Measurements from ENCODE around the gene WDR87. TPM values are rescaled to one million over a fixed set of nuclear protein-coding genes. Genes with fewer than 3 reads are reported as not detected.
"Not testable (repeated sequence)": the region's sequence is repeated elsewhere in the genome, so short reads cannot be mapped to it uniquely, and the experiment has no call there.

The WDR87 gene
- total RNA-seq, 1 donor from 2014 or later: not detected

GRCh38 chr19:37928527-37929286 lies 22.3 kb upstream of the WDR87 start:
- Mint-ChIP-seq H3K4me3 (peak overlapping the region; percentile 74), H3K9me3 (no peaks in the 10 kb centered on the region), H3K36me3 (ENCODE audit: low read depth) (peaks cover 12% of the 10 kb centered on the region), H3K4me1 (peaks cover 92% of the 10 kb centered on the region), H3K27ac (peak overlapping the region; percentile 97), H3K27me3 (no peaks in the 10 kb centered on the region)
- ATAC-seq (ENCODE audit: low read depth): peak; percentile 79
- intact Hi-C loops (cut with micrococcal nuclease): loop anchor here (1.0 to 5.0 kb wide), 7 partner anchors 14 to 121 kb away; partner anchors contain the start of gene SIPA1L3
- TF ChIP-seq, protein P1, sequence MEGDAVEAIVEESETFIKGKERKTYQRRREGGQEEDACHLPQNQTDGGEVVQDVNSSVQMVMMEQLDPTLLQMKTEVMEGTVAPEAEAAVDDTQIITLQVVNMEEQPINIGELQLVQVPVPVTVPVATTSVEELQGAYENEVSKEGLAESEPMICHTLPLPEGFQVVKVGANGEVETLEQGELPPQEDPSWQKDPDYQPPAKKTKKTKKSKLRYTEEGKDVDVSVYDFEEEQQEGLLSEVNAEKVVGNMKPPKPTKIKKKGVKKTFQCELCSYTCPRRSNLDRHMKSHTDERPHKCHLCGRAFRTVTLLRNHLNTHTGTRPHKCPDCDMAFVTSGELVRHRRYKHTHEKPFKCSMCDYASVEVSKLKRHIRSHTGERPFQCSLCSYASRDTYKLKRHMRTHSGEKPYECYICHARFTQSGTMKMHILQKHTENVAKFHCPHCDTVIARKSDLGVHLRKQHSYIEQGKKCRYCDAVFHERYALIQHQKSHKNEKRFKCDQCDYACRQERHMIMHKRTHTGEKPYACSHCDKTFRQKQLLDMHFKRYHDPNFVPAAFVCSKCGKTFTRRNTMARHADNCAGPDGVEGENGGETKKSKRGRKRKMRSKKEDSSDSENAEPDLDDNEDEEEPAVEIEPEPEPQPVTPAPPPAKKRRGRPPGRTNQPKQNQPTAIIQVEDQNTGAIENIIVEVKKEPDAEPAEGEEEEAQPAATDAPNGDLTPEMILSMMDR (IDR thresholded peaks at IDR 0.05): no peak
- peak; percentile 42 for DNase-seq
- CTCF ChIA-PET: interaction anchor here (1.1 to 2.5 kb wide), 6 partner anchors 9 to 120 kb away, joined by 3 to 7 read pairs (median 4); partner anchors contain the start of gene SIPA1L3
- POLR2A ChIA-PET: interaction anchor here (0.6 to 4.0 kb wide), 24 partner anchors 9 to 130 kb away, joined by 3 to 75 read pairs (median 8); partner anchors contain the start of genes SIPA1L3 and WDR87

- intact Hi-C loops (cut with micrococcal nuclease): loop anchor here (5.0 kb wide), 1 partner anchor 36 kb away; no protein-coding TSS in a partner anchor
- Mint-ChIP-seq H3K4me1 (peaks cover 89% of the 10 kb centered on the region), H3K27me3 (no peaks in the 10 kb centered on the region), H3K4me3 (peak overlapping the region; percentile 60), H3K27ac (peak overlapping the region; percentile 97), H3K9me3 (no peaks in the 10 kb centered on the region), H3K36me3 (ENCODE audit: low read depth) (peaks cover 18% of the 10 kb centered on the region)
- TF ChIP-seq, protein P1 (IDR thresholded peaks at IDR 0.05): no peak
- CTCF ChIA-PET: interaction anchor here (1.1 to 2.5 kb wide), 3 partner anchors 10 to 107 kb away, joined by 3 to 7 read pairs (median 4); no protein-coding TSS in a partner anchor
- DNase-seq: no peak
- ATAC-seq (ENCODE audit: low read depth): peak; percentile 9
- POLR2A ChIA-PET: interaction anchor here (0.6 to 4.0 kb wide), 18 partner anchors 10 to 274 kb away, joined by 3 to 75 read pairs (median 8); partner anchors contain the start of genes SIPA1L3 and WDR87
These were observed 20.3 kb upstream of the WDR87 start for GRCh38 chr19:37926711-37927110.

DNA sequence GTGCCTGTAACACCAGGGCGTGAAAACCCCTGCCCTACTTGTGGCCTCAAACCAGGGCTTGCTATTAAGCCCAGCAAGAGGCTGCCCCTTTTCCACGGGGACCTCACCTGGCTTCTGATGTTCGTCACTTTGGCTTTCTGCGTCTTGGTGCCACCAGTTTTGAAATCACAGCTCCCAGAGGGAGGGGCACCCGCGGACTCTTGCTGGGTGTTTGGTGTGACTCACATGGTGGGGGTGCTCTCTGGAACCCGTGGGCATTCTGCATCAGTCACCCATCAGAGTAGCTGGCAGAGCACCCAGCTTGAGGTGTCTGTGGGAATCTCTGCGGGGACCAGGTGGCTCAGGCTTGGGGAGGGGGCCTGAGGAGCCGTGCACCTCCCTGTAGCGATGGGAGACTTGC lies 19.9 kb upstream of the WDR87 start:
- peaks cover 22% of the 10 kb centered on the region for H3K36me3 Mint-ChIP-seq (ENCODE audit: low read depth)
- peaks cover 91% of the 10 kb centered on the region for H3K4me1 Mint-ChIP-seq
- H3K9me3 Mint-ChIP-seq: no peaks in the 10 kb centered on the region
- CTCF ChIA-PET: interaction anchor here (1.3 kb wide), 2 partner anchors 9 to 24 kb away, joined by 3 read pairs; no protein-coding TSS in a partner anchor
- peak overlapping the region; percentile 97 for H3K27ac Mint-ChIP-seq
- DNase-seq (no peak), ATAC-seq (ENCODE audit: low read depth) (peak; percentile 11)
- intact Hi-C loops (cut with micrococcal nuclease): loop anchor here (5.0 kb wide), 1 partner anchor 36 kb away; no protein-coding TSS in a partner anchor
- H3K4me3 Mint-ChIP-seq: peak overlapping the region; percentile 60
- H3K27me3 Mint-ChIP-seq: no peaks in the 10 kb centered on the region
- TF ChIP-seq, protein P1 (IDR thresholded peaks at IDR 0.05): no peak
- POLR2A ChIA-PET: interaction anchor here (0.8 to 4.0 kb wide), 15 partner anchors 9 to 122 kb away, joined by 3 to 75 read pairs (median 11); partner anchors contain the start of genes SIPA1L3 and WDR87

DNA sequence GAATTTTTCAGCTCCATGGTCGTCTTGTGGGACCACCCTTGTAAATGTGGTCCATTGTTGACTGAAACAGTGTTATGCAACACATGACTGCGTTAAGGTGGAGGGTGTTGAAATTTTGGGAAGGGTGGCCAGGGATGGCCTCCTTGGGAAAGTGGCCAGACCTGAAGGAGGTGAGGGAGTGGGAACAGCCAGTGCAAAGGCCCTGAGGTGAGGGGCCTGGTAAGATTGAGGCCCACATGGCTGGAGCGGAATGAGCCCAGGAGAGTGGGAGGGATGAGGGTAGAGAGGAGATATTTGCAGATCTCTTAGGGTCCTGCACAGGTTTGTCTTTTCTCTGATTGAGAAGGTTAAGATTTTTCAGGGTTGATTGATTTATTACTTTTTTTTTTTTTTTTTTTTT lies 18.8 kb upstream of the WDR87 start:
- ATAC-seq (ENCODE audit: low read depth) (no peak), DNase-seq (no peak)
- H3K36me3 Mint-ChIP-seq (ENCODE audit: low read depth): peaks cover 28% of the 10 kb centered on the region
- ChIA-PET CTCF (interaction anchor here (1.3 to 2.2 kb wide), 2 partner anchors 23 to 120 kb away, joined by 3 to 8 read pairs; no protein-coding TSS in a partner anchor), POLR2A (interaction anchor here (0.9 to 10.6 kb wide), 3 partner anchors 16 to 109 kb away, joined by 7 to 126 read pairs (median 11); partner anchors contain the start of genes SIPA1L3 and WDR87)
- intact Hi-C loops (cut with micrococcal nuclease): loop anchor here (5.0 kb wide), 1 partner anchor 37 kb away; no protein-coding TSS in a partner anchor
- H3K4me3 Mint-ChIP-seq: no peak overlapping the region
- no peaks in the 10 kb centered on the region for H3K27me3 Mint-ChIP-seq
- TF ChIP-seq, protein P1 (IDR thresholded peaks at IDR 0.05): no peak
- no peaks in the 10 kb centered on the region for H3K9me3 Mint-ChIP-seq
- H3K27ac Mint-ChIP-seq: peak overlapping the region; percentile 80
- H3K4me1 Mint-ChIP-seq: peaks cover 91% of the 10 kb centered on the region

DNA sequence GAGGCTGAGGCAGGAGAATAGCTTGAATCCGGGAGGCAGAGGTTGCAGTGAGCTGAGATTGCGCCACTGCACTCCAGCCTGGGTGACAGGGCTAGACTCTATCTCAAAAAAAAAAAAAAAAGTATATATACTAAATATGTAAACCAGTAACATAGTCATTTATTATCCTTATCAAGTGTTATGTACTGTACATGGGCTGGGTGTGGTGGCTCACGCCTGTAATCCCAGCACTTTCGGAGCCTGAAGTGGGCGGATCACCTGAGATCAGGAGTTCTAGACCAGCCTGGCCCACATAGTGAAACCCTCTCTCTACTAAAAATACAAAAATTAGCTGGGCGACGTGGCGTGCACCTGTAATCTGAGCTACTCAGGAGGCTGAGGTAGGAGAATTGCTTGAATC lies 18.2 kb upstream of the WDR87 start:
- Mint-ChIP-seq H3K36me3 (ENCODE audit: low read depth) (peaks cover 29% of the 10 kb centered on the region), H3K4me1 (peaks cover 90% of the 10 kb centered on the region), H3K27ac (peak overlapping the region; percentile 90)
- H3K4me3 Mint-ChIP-seq; H3K27me3 Mint-ChIP-seq; H3K9me3 Mint-ChIP-seq; ATAC-seq (ENCODE audit: low read depth); intact Hi-C loops (cut with micrococcal nuclease); DNase-seq: not testable (repeated sequence)
- ChIA-PET CTCF (interaction anchor here (1.0 to 2.2 kb wide), 4 partner anchors 8 to 121 kb away, joined by 3 to 8 read pairs (median 5); partner anchors contain the start of gene SIPA1L3), POLR2A (interaction anchor here (0.6 to 10.6 kb wide), 9 partner anchors 8 to 1417 kb away, joined by 3 to 126 read pairs (median 7); partner anchors contain the start of genes SIPA1L3 and WDR87)
